ENCODE data around the gene CEP89.

CEP89 gene

DNA sequence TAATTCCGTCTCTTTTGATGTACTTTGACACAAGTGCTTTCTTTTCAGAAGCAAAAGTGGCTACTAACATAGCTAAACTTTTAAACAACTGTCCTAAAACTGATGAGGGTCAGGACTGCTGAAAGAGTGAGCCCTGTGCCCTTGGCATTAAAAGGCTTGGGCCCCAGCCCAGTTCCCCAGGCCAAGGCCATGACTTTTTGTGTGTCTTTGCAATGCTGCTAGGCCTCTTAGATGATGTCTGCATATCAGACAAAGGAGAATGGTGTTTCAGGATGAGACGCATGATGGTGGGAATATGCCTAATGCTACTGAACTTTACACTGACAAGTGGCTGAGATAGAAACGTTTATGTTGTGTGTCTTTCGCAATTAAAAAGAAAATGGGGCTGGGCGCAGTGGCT lies 140.1 kb downstream of the CEP89 start:
- TF ChIP-seq, protein P1, sequence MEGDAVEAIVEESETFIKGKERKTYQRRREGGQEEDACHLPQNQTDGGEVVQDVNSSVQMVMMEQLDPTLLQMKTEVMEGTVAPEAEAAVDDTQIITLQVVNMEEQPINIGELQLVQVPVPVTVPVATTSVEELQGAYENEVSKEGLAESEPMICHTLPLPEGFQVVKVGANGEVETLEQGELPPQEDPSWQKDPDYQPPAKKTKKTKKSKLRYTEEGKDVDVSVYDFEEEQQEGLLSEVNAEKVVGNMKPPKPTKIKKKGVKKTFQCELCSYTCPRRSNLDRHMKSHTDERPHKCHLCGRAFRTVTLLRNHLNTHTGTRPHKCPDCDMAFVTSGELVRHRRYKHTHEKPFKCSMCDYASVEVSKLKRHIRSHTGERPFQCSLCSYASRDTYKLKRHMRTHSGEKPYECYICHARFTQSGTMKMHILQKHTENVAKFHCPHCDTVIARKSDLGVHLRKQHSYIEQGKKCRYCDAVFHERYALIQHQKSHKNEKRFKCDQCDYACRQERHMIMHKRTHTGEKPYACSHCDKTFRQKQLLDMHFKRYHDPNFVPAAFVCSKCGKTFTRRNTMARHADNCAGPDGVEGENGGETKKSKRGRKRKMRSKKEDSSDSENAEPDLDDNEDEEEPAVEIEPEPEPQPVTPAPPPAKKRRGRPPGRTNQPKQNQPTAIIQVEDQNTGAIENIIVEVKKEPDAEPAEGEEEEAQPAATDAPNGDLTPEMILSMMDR (IDR thresholded peaks at IDR 0.05; ENCODE audit: insufficient read depth, missing control alignments): no peak
- no peak for FAIRE-seq
- no peak for DNase-seq (ENCODE audit: insufficient read length, low spot score)

GRCh38 chr19:32830231-32831014 lies 141.3 kb downstream of the CEP89 start:
- no peak for FAIRE-seq
- no peak for DNase-seq (ENCODE audit: insufficient read length, low spot score)
- TF ChIP-seq, protein P1 (IDR thresholded peaks at IDR 0.05; ENCODE audit: insufficient read depth, missing control alignments): no peak

GRCh38 chr19:32829345-32829896 lies 142.3 kb downstream of the CEP89 start:
- TF ChIP-seq, protein P1 (IDR thresholded peaks at IDR 0.05; ENCODE audit: insufficient read depth, missing control alignments): no peak
- DNase-seq (ENCODE audit: insufficient read length, low spot score) (no peak), FAIRE-seq (no peak)

- TF ChIP-seq, protein P1 (IDR thresholded peaks at IDR 0.05; ENCODE audit: insufficient read depth, missing control alignments): no peak
- DNase-seq (ENCODE audit: insufficient read length, low spot score) (no peak), FAIRE-seq (no peak)
These were observed 143.0 kb downstream of the CEP89 start for GRCh38 chr19:32828643-32829344.

DNA sequence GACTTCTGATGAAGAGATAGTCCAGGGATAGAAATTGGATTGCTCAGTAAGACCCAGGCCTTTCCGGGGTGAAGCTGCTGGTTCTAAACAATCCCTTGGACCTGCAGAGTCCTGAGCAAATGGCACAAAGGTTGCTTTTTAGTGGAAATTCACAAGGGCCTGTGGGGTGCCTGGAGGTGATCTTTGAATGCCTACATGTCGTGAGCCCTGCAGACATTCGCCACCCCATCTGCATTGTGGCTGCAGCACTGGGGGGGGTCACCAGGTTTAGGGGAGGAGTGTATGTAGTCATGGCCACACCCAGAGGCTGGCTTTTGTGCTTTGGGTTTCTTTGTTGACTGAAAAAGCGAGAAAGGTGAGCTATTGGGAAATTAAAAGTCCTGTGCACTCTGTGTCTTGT lies 143.6 kb downstream of the CEP89 start:
- no peak for FAIRE-seq
- TF ChIP-seq, protein P1 (IDR thresholded peaks at IDR 0.05; ENCODE audit: insufficient read depth, missing control alignments): no peak
- no peak for DNase-seq (ENCODE audit: insufficient read length, low spot score)

Data from D721Med (cell line).